HEK293 (cell line): ENCODE data around the gene SLC8A1.

Experiments
- CTCF ChIA-PET: fragments of 350-600 bp; formaldehyde crosslinking; extraction: SDS; loops from one replicate; lab custom pipeline; 2021; ENCODE audit warnings: antibody characterized with exemption; lab: Yijun Ruan, JAX
- POLR2A ChIA-PET: fragments of 300-600 bp; formaldehyde crosslinking; extraction: SDS; loops from one replicate; lab custom pipeline; 2020; ENCODE audit warnings: antibody characterized with exemption, inconsistent platforms; lab: Yijun Ruan, JAX
- H3K27ac ChIP-seq: fragments of 200-500 bp; sonication (Bioruptor generic); 2 replicates; pipeline ENCODE4 v1.5.1; 2014; ENCODE audit warnings: low read depth, low read length, control low read depth, inconsistent platforms; ENCODE audit errors: extremely low read depth
- H3K36me3 ChIP-seq, 2 experiments: fragments of 200-500 bp in 1 of 2; sonication (Bioruptor generic) in 1 of 2; 1 replicate in 1 of 2; 2 replicates in 1 of 2; pipeline ENCODE4 v1.5.1; 2014 to 2017; ENCODE audit warnings: inconsistent platforms in 2 of 2, low read length in 2 of 2; ENCODE audit not compliant: control insufficient read depth in 2 of 2, insufficient read depth in 1 of 2
- H3K4me1 ChIP-seq: fragments of 200-500 bp; sonication (Bioruptor generic); 2 replicates; pipeline ENCODE4 v1.5.1; 2014; ENCODE audit warnings: mild to moderate bottlenecking, low read length, inconsistent platforms; ENCODE audit not compliant: control insufficient read depth, insufficient read depth
- H3K4me3 ChIP-seq: 2 replicates; pipeline ENCODE4 v1.5.1; 2011; ENCODE audit warnings: low read depth, mild to moderate bottlenecking, control low read depth, low read length, moderate library complexity
- H3K9me3 ChIP-seq: fragments of 200-500 bp; sonication (Bioruptor generic); 2 replicates; pipeline ENCODE4 v1.5.1; 2014; ENCODE audit warnings: low read depth, low read length, inconsistent platforms; ENCODE audit not compliant: control insufficient read depth, insufficient read depth
- GFI1B ChIP-seq: fragments of 450-650 bp; formaldehyde crosslinking; IDR thresholded peaks from 2 replicates; pipeline ENCODE4 v1.5.1; 2016; ENCODE audit warnings: missing biosample characterization, missing genetic modification characterization
- HIC1 ChIP-seq: fragments of 450-650 bp; formaldehyde crosslinking; IDR thresholded peaks from 2 replicates; pipeline ENCODE4 v1.5.1; 2016; ENCODE audit warnings: missing biosample characterization, missing genetic modification characterization
- SCRT2 ChIP-seq: fragments of 450-650 bp; formaldehyde crosslinking; IDR thresholded peaks from 2 replicates; pipeline ENCODE4 v1.5.1; 2016; ENCODE audit warnings: missing biosample characterization, missing genetic modification characterization
- TRIM28 ChIP-seq: IDR thresholded peaks from 2 replicates; pipeline ENCODE4 v1.6.1; 2011; ENCODE audit warnings: low read length, control low read depth, borderline replicate concordance
- ZEB2 ChIP-seq: fragments of 450-650 bp; formaldehyde crosslinking; IDR thresholded peaks from 2 replicates; pipeline ENCODE4 v1.5.1; 2016; ENCODE audit warnings: missing biosample characterization, missing genetic modification characterization
- ZFP69B ChIP-seq: fragments of 450-650 bp; formaldehyde crosslinking; IDR thresholded peaks from 2 replicates; pipeline ENCODE4 v1.5.1; 2016; ENCODE audit warnings: missing biosample characterization, missing genetic modification characterization
- ZNF398 ChIP-seq: fragments of 450-650 bp; formaldehyde crosslinking; IDR thresholded peaks from 2 replicates; pipeline ENCODE4 v1.5.1; 2017; ENCODE audit warnings: missing biosample characterization, missing genetic modification characterization
- ZNF426 ChIP-seq: fragments of 450-650 bp; formaldehyde crosslinking; IDR thresholded peaks from 2 replicates; pipeline ENCODE4 v1.5.1; 2017; ENCODE audit warnings: missing biosample characterization, missing genetic modification characterization, mild to moderate bottlenecking, inconsistent platforms, moderate library complexity
- ZNF561 ChIP-seq: fragments of 450-650 bp; IDR thresholded peaks from 2 replicates; pipeline ENCODE4 v1.5.1; 2018; ENCODE audit warnings: missing biosample characterization, missing genetic modification characterization, borderline replicate concordance
- ZNF843 ChIP-seq: fragments of 450-650 bp; formaldehyde crosslinking; IDR thresholded peaks from 2 replicates; pipeline ENCODE4 v1.5.1; 2016; ENCODE audit warnings: missing biosample characterization, missing genetic modification characterization
- ZSCAN30 ChIP-seq: fragments of 450-650 bp; IDR thresholded peaks from 2 replicates; pipeline ENCODE4 v1.5.1; 2018; ENCODE audit warnings: missing biosample characterization, mild to moderate bottlenecking, missing genetic modification characterization, moderate library complexity
- TF ChIP-seq, protein P1 (sequence below): fragments of 450-650 bp; formaldehyde crosslinking; IDR thresholded peaks from 2 replicates; pipeline ENCODE4 v1.5.1; 2016; ENCODE audit warnings: missing biosample characterization, missing genetic modification characterization
- TF ChIP-seq, protein P2 (sequence below): fragments of 450-650 bp; formaldehyde crosslinking; IDR thresholded peaks from 2 replicates; pipeline ENCODE4 v1.5.1; 2017; ENCODE audit warnings: missing biosample characterization, missing genetic modification characterization

The SLC8A1 gene

GRCh38 chr2:40316620-40317019 lies 135.3 kb downstream of the SLC8A1 start (continued):
- no peak for TF ChIP-seq GFI1B (tag by site-specific recombination)
- no peak for TF ChIP-seq TRIM28
- TF ChIP-seq, protein P1, sequence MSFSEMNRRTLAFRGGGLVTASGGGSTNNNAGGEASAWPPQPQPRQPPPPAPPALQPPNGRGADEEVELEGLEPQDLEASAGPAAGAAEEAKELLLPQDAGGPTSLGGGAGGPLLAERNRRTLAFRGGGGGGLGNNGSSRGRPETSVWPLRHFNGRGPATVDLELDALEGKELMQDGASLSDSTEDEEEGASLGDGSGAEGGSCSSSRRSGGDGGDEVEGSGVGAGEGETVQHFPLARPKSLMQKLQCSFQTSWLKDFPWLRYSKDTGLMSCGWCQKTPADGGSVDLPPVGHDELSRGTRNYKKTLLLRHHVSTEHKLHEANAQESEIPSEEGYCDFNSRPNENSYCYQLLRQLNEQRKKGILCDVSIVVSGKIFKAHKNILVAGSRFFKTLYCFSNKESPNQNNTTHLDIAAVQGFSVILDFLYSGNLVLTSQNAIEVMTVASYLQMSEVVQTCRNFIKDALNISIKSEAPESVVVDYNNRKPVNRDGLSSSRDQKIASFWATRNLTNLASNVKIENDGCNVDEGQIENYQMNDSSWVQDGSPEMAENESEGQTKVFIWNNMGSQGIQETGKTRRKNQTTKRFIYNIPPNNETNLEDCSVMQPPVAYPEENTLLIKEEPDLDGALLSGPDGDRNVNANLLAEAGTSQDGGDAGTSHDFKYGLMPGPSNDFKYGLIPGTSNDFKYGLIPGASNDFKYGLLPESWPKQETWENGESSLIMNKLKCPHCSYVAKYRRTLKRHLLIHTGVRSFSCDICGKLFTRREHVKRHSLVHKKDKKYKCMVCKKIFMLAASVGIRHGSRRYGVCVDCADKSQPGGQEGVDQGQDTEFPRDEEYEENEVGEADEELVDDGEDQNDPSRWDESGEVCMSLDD (tag by site-specific recombination) = no peak
- TF ChIP-seq ZNF426 (tag by site-specific recombination) = no peak
- no peak for TF ChIP-seq ZEB2 (tag by site-specific recombination)

GRCh38 chr2:40315683-40316082 lies 136.2 kb downstream of the SLC8A1 start:
- H3K4me1 ChIP-seq = no peaks in the 10 kb centered on the region
- CTCF ChIA-PET = no interaction called here
- H3K27ac ChIP-seq = no peak overlapping the region
- TF ChIP-seq ZNF843 (tag by site-specific recombination) = no peak
- TF ChIP-seq, protein P2, sequence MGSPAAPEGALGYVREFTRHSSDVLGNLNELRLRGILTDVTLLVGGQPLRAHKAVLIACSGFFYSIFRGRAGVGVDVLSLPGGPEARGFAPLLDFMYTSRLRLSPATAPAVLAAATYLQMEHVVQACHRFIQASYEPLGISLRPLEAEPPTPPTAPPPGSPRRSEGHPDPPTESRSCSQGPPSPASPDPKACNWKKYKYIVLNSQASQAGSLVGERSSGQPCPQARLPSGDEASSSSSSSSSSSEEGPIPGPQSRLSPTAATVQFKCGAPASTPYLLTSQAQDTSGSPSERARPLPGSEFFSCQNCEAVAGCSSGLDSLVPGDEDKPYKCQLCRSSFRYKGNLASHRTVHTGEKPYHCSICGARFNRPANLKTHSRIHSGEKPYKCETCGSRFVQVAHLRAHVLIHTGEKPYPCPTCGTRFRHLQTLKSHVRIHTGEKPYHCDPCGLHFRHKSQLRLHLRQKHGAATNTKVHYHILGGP (tag by site-specific recombination) = no peak
- no peak overlapping the region for H3K4me3 ChIP-seq
- H3K9me3 ChIP-seq = no peaks in the 10 kb centered on the region
- POLR2A ChIA-PET = no interaction called here
- no peaks in the 10 kb centered on the region for H3K36me3 ChIP-seq

DNA sequence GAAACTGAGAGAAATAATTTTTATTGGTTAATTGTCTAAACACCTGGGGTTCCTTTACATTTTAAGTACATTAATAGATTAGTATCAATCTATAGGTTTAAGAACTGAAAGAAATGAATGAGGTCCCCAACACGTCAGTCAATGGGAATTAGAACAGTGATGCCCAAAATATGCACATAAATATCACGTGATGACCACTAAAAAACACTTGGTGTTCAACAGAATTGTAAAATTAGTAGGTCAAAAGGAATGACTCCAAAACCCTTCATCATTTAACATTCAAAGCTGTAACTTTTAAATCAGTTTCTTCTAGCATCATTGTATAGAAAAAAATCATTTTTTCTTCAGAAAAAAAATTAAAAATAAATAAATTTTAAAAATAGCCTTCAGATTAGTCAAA lies 140.9 kb downstream of the SLC8A1 start:
- Histone ChIP-seq H3K27ac (no peak overlapping the region), H3K4me1 (no peaks in the 10 kb centered on the region), H3K9me3 (no peaks in the 10 kb centered on the region)
- POLR2A ChIA-PET = no interaction called here
- TF ChIP-seq HIC1 (tag by site-specific recombination) = no peak
- TF ChIP-seq ZSCAN30 (tag by site-specific recombination) = no peak
- TF ChIP-seq ZNF398 (tag by site-specific recombination) = no peak
- TF ChIP-seq ZNF561 = no peak
- TF ChIP-seq ZFP69B (tag by site-specific recombination) = no peak
- no peak for TF ChIP-seq SCRT2
- TF ChIP-seq, all 188 proteins: peak for 0
- Histone ChIP-seq H3K36me3 (no peaks in the 10 kb centered on the region), H3K4me3 (no peak overlapping the region)
- CTCF ChIA-PET = no interaction called here
